Glutamatergic neuron (in vitro differentiated cells): ENCODE measurements around the gene TBC1D22A. TPM values are rescaled to one million over a fixed set of nuclear protein-coding genes. Genes with fewer than 3 reads are reported as not detected.

Experiments used
- DNase-seq: peaks from one replicate; pipeline ENCODE4 v3.0.0; 2022
- H3K27ac Mint-ChIP-seq: one replicate; pipeline ENCODE4 v1.8.0; 2020; ENCODE audit warnings: mild to moderate bottlenecking, mixed read lengths, inconsistent platforms; ENCODE audit not compliant: unreplicated experiment
- H3K27me3 Mint-ChIP-seq: one replicate; pipeline ENCODE4 v1.8.0; 2020; ENCODE audit warnings: mild to moderate bottlenecking, moderate library complexity, mixed read lengths, inconsistent platforms; ENCODE audit not compliant: unreplicated experiment
- H3K36me3 Mint-ChIP-seq: one replicate; pipeline ENCODE4 v1.8.0; 2020; ENCODE audit warnings: mild to moderate bottlenecking, mixed read lengths, inconsistent platforms; ENCODE audit not compliant: unreplicated experiment
- H3K4me1 Mint-ChIP-seq: one replicate; pipeline ENCODE4 v1.8.0; 2020; ENCODE audit warnings: mild to moderate bottlenecking, low read depth, mixed read lengths, inconsistent platforms; ENCODE audit not compliant: unreplicated experiment
- H3K4me3 Mint-ChIP-seq: one replicate; pipeline ENCODE4 v1.8.0; 2020; ENCODE audit warnings: mild to moderate bottlenecking, mixed read lengths, inconsistent platforms; ENCODE audit not compliant: unreplicated experiment
- H3K9me3 Mint-ChIP-seq: one replicate; pipeline ENCODE4 v1.8.0; 2020; ENCODE audit warnings: mild to moderate bottlenecking, moderate library complexity, mixed read lengths, inconsistent platforms; ENCODE audit not compliant: unreplicated experiment
- CTCF ChIP-seq: fragments of 200-600 bp; sonication (generic); IDR thresholded peaks from one replicate; pipeline ENCODE4 v1.5.0; 2021; ENCODE audit not compliant: partially characterized antibody, unreplicated experiment
- total RNA-seq: library from RNA; stranded (reverse); fragmentation: NEBNext Ultra II Directional; extraction: Animal tissue kit (Norgen Biotek cat#: 25700); gene quantifications from one replicate; pipeline ENCODE4 v1.2.1, GENCODE V29; 2021; ENCODE audit not compliant: unreplicated experiment

Gene TBC1D22A
- total RNA-seq, 1 donor from 2014 or later = 23.0 TPM

DNA sequence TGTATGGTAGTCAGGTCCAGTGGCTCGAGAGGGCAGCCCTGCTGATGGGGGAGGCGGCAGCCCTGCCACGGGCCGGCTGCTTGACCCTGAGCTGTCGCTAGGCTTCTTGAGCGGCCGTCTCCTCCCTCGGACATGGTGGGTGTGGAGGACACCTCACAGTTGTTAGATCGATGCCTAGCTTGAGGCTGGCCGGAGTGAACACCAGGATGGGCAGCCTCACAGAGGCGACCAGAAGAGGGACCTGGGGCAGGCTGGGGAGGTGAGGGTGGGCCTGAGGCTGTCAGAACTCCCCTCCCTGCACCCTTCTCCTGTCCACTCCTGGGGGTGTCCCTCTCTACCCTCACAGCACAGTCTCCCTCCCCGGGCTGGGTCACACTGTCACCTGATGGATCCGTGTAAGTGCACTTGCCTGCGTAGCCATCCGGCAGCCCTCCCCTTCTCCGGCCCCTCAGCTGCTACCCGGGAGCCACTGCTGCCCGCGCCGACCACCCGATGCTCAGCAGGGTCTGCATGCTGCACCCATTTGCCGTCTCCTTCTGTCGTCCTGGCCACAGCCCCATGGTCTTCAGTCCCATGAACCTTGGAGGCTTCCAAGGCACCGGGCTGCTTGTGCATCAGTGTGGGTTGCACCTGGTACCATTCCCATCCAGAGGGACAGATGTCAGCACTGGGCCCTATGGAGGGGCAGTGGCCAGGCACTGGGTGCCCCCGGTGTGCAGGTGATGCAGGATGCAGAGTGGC lies 394.1 kb downstream of the TBC1D22A start:
- Mint-ChIP-seq H3K27me3 (peaks cover 6% of the 10 kb centered on the region), H3K36me3 (no peaks in the 10 kb centered on the region), H3K4me1 (no peaks in the 10 kb centered on the region), H3K9me3 (peaks cover 7% of the 10 kb centered on the region), H3K27ac (no peak overlapping the region), H3K4me3 (no peak overlapping the region)
- TF ChIP-seq CTCF = no peak
- DNase-seq = no peak

GRCh38 chr22:47157093-47157420 lies 394.6 kb downstream of the TBC1D22A start:
- no peak for TF ChIP-seq CTCF
- no peak overlapping the region for H3K27ac Mint-ChIP-seq
- DNase-seq = no peak
- peaks cover 5% of the 10 kb centered on the region for H3K9me3 Mint-ChIP-seq
- H3K4me3 Mint-ChIP-seq = no peak overlapping the region
- no peaks in the 10 kb centered on the region for H3K4me1 Mint-ChIP-seq
- H3K27me3 Mint-ChIP-seq = peaks cover 6% of the 10 kb centered on the region
- H3K36me3 Mint-ChIP-seq = no peaks in the 10 kb centered on the region

GRCh38 chr22:47157486-47158270 lies 395.2 kb downstream of the TBC1D22A start:
- no peak for TF ChIP-seq CTCF
- H3K36me3 Mint-ChIP-seq = no peaks in the 10 kb centered on the region
- H3K4me1 Mint-ChIP-seq = no peaks in the 10 kb centered on the region
- DNase-seq = no peak
- H3K27me3 Mint-ChIP-seq = peaks cover 2% of the 10 kb centered on the region
- peaks cover 5% of the 10 kb centered on the region for H3K9me3 Mint-ChIP-seq
- peak overlapping the region; percentile 14 for H3K27ac Mint-ChIP-seq
- no peak overlapping the region for H3K4me3 Mint-ChIP-seq

DNA sequence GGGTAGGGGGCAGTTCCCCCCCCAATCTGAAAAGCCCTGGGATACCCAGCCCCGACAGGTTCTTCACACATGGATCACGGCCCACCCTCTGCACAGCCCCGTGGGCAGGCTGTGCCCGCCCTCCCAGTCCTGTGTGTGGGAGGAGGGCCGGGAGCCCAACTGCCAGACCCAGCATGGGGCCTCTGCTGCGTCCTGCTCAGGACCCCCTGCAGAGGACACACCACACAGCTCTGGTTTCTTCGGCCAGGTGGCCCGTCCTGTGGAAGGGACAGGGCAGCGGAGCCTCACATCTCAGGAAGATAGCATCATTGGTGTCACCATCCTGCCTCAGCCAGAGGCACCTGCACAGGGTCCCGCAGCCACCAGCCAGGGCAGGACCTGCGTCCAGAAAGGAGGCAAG lies 396.0 kb downstream of the TBC1D22A start:
- peaks cover 4% of the 10 kb centered on the region for H3K9me3 Mint-ChIP-seq
- peaks cover 2% of the 10 kb centered on the region for H3K27me3 Mint-ChIP-seq

More for the DNA sequence above, 396.0 kb downstream of the TBC1D22A start:
- Mint-ChIP-seq H3K27ac (no peak overlapping the region), H3K4me1 (no peaks in the 10 kb centered on the region), H3K36me3 (no peaks in the 10 kb centered on the region), H3K4me3 (no peak overlapping the region)
- no peak for TF ChIP-seq CTCF
- no peak for DNase-seq
